Liver (tissue), 3 donors: ENCODE results near the gene HK2.

Source experiments
- ATF3 ChIP-seq: IDR thresholded peaks from 2 replicates; pipeline ENCODE4 v1.6.1; 2016; ENCODE audit warnings: antibody characterized with exemption
- CTCF ChIP-seq: fragments of 150-350 bp; IDR thresholded peaks from 2 replicates; pipeline ENCODE4 v1.5.1; 2017; ENCODE audit warnings: improper control_type of control experiment, low read depth, low read length; ENCODE audit not compliant: missing input control
- EGR1 ChIP-seq, 2 donors: IDR thresholded peaks; 2 replicates each; pipeline ENCODE4 v1.6.1; 2016 to 2018; ENCODE audit warnings: antibody characterized with exemption in 2 of 2, low read depth in 2 of 2
- FOXA1 ChIP-seq: IDR thresholded peaks from 2 replicates; pipeline ENCODE4 v1.6.1; 2016; ENCODE audit warnings: antibody characterized with exemption
- GABPA ChIP-seq, 2 donors: IDR thresholded peaks in 1 of 2; conservative IDR thresholded peaks in 1 of 2; 2 replicates each; pipeline ENCODE4 v1.6.1; 2016; ENCODE audit warnings: antibody characterized with exemption in 2 of 2, mild to moderate bottlenecking in 1 of 2, moderate library complexity in 1 of 2
- HNF4A ChIP-seq, 2 donors: conservative IDR thresholded peaks; 2 replicates each; pipeline ENCODE4 v1.6.1; 2016; ENCODE audit warnings: antibody characterized with exemption in 2 of 2, mild to moderate bottlenecking in 2 of 2
- JUND ChIP-seq, 2 donors: IDR thresholded peaks; 2 replicates each; pipeline ENCODE4 v1.6.1; 2016; ENCODE audit warnings: antibody characterized with exemption in 2 of 2
- MAX ChIP-seq: IDR thresholded peaks from 2 replicates; pipeline ENCODE4 v1.6.1; 2016; ENCODE audit warnings: antibody characterized with exemption
- RAD21 ChIP-seq, 2 donors: IDR thresholded peaks; 2 replicates each; pipeline ENCODE4 v1.6.1; 2016; ENCODE audit warnings: antibody characterized with exemption in 2 of 2, mild to moderate bottlenecking in 2 of 2
- REST ChIP-seq: IDR thresholded peaks from 2 replicates; pipeline ENCODE4 v1.6.1; 2016; ENCODE audit warnings: antibody characterized with exemption, mild to moderate bottlenecking
- SP1 ChIP-seq: IDR thresholded peaks from 2 replicates; pipeline ENCODE4 v1.6.1; 2018; ENCODE audit warnings: antibody characterized with exemption, mild to moderate bottlenecking
- TAF1 ChIP-seq: conservative IDR thresholded peaks from 2 replicates; pipeline ENCODE4 v1.6.1; 2016; ENCODE audit warnings: antibody characterized with exemption, mild to moderate bottlenecking
- YY1 ChIP-seq: IDR thresholded peaks from 2 replicates; pipeline ENCODE4 v1.6.1; 2016; ENCODE audit warnings: antibody characterized with exemption, mild to moderate bottlenecking
- ZBTB33 ChIP-seq: IDR thresholded peaks from 2 replicates; pipeline ENCODE4 v1.6.1; 2016; ENCODE audit warnings: antibody characterized with exemption
- donor health status: healthy.
- donor health status: healthy.

- no peak for TF ChIP-seq CTCF
- TF ChIP-seq REST, result no peak
- TF ChIP-seq JUND (IDR thresholded peaks at IDR 0.05), result no peak
- no peak for TF ChIP-seq MAX
- no peak for TF ChIP-seq FOXA1
- no peak for TF ChIP-seq ATF3
- TF ChIP-seq GABPA (IDR thresholded peaks at IDR 0.05 in 1 of 2, conservative IDR thresholded peaks at IDR 0.05 in 1 of 2), result no peak
- no peak for TF ChIP-seq TAF1
- no peak for TF ChIP-seq RAD21 (IDR thresholded peaks at IDR 0.05)
- no peak for TF ChIP-seq SP1
- TF ChIP-seq ZBTB33, result no peak
- TF ChIP-seq HNF4A (conservative IDR thresholded peaks at IDR 0.05), result no peak
- no peak for TF ChIP-seq YY1
- TF ChIP-seq EGR1 (IDR thresholded peaks at IDR 0.05; ENCODE audit: low read depth in 2 of 2), result no peak
These were observed 50.3 kb downstream of the HK2 start for GRCh38 chr2:74884118-74884762.
